Stimulated activated CD8-positive, alpha-beta memory T cell treated with anti-CD3 and anti-CD28 coated beads, Interleukin-15, amount 100 ng/mL, for 1 hour (primary cell): ENCODE results near the gene EEF1A2.

Experiments
- DNase-seq: peaks from one replicate; pipeline ENCODE4 v3.0.0-alpha.2; 2020; ENCODE audit warnings: low read depth

The EEF1A2 gene

DNA sequence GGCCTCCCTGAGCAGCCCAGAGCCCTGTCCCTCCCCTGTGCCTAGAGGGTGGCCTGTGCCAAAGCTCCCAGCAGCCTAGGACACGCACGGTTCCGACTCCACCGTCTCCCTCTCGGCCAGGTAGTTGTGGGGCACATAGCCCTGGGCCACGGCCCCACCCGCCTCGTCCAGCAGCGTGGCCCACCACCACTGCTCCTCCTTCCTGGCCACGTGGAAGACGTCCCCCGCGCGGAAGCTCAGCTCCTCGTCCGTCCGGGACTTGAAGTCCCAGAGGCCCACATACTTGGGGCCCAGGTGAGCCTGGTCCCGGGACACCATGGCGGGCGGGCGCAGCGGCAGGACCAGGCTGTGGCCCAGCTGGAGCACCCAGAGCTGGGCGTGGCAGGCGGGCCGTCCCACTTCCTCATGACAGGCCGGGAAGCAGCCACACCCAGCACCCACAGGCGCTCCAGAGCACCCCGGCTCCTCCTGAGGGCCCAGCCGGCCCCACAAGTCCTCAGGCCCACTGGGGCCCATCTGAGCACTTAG lies 38.2 kb upstream of the EEF1A2 start, which contains the start of gene PTK6:
Gene PTK6 (minus strand): TSS at position 380 of the 528 bp plus-strand sequence. CDS start 62 bp downstream, at position 318.
- DNase-seq = no peak

DNA sequence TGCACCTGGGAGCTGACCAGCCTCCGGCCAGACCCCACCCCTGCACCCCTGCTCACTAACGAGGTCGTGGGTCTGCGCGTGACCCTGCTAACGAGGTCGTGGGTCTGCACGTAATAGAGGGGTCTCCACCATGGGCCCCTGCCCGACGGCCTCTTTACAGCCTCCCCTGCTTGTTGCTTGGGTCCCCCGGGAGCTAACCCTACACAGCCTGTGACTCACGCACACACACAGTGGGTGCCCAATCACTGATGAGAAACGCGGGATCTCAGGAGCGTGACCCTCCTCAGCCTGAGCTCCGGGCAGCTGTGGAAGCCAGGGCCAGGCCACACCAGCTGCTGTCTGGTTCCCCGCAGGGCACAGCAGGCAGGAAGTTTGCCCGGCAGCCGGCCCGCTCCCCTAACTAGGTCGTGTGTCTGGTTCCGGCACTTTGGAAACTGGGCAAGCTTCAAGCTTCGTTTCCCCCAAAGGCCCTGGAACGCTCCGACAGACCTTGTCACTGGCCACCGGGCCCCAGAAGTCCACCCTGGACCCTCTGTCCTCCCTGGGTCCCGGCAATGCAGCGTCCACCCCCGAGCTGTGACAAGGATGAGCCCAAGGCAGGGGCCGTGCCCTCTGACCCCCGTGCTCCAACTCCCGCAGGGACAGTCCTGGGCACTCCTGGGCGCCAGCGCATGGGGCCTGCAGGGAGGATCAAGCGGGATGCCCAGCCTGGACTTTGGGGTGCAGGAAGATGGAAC lies 37.5 kb upstream of the EEF1A2 start:
- DNase-seq = no peak

DNA sequence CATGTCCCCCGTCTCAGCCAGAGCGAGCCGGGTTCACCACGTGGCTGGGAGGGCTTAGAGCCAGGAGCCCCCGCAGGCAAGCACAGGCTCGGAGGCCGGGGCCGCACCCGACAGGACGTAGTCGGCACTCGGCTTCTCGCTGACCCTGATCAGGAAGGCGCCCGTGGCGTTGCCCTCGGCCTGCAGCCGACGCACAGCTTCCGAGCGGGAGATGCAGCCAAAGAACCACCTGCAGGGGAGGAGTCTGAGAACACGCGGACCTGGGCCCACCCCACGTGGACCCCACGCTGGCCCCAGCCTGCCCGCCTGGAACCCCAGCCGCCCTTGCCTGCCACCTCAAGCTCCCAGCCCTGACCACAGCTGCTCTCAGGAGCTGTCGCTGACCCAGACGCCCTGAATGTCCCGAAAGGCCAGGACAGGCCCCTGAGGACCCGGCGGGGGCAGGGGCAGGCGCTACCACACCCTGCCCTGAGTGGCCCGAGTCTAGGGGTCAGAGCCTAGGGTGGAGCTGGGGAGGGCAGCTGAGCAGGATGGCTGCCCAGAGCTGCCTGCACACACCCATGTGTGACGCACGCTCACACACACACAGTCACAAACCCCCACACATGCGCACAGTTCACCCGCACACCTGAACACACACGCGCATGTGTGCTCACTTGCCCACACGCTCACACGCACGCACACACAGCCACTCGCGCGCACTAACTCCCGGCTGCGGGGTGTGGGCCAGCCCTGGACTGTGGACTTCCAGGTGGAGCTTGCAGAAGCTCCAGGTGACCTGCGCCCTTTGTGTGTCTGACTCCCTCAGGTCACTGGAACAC lies 36.2 kb upstream of the EEF1A2 start:
- no peak for DNase-seq

DNA sequence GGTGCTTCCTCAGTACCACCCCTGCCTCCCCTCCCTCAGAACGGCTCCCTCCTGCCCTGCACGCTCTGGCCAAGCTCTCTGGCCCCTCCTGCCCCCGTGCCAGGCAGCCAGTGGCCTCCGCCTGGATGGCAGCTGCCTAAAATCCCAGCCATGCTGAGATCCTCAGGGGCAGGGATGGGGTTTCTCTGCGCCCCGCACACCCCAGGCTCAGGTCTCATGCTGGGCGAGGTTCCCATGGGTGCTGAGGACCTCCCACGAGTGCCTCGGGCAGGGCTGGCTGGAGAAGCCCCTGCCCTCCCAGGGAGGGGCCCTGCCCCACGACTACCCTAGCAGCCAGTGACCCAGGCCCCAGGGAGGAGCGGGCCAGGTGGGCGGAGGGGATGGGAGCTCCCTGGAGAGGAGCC lies 35.5 kb upstream of the EEF1A2 start:
- DNase-seq = no peak

DNA sequence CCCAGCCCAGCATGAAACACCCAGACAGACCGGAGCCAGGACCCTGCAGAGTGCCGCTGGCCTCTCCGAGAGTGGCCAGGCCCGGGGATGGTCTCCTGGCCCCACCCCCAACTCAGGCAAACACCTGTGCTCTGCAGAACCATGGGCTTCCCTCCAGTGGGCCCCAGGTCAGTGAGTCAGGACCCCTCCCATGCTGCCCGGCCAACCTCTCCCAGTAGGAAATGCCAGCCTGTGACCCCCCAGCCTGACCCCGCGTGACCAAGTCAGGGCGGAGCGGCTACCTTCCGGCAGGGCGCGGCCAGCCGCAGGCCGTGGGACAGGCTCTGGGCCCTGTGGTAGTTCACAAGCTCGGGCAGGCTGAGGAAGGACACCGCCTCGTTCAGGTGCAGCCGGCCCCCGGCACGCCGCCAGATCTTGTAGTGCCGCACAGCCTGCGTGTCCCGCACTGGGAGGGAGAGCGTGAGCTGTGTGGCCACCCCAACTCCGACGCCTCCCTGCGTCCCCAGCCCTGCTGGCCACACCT lies 35.0 kb upstream of the EEF1A2 start:
- no peak for DNase-seq

DNA sequence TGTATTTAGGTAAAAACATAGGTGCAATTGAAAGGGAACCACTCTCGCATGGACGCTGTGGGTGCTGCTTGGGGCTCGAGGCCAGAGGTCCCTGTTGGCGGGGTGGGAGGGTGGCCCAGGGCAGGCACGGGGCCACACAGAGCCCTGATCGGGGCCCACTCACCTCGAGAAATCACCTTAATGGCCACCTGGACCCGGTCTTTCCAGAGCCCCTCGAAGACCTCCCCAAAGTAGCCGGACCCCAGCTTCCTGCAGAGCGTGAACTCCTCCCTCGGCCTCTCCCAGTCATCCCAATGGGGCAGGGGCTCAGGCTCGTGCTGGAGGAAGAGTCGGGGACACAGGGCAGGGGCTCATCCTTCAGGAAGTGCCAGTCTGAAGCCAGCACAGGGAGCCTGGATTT lies 34.5 kb upstream of the EEF1A2 start:
- DNase-seq = no peak

DNA sequence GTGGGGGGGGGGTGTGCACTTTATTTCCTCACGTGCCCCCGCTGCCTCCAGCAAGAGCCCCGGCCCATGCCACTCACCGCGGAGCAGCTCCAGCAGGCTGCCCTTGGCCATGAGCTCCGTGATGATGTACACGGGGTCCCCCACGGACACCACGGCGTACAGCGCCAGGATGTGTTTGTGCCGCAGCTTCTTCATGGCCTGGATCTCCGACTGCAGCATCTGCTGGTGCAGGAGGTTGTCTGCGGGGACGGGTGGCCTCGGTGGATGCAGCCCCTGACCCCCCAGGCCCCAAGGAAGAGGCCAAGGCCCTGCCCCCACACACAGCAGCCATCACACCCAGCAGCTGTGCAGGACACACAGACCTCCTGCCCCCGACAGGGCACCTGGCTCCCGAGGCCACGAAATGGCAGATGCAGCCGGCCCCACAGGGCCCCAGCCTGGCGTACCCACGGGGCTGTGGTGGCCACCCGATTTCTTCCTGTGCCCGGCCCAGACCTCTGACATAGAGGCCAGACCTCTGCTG lies 33.6 kb upstream of the EEF1A2 start:
- DNase-seq = no peak

DNA sequence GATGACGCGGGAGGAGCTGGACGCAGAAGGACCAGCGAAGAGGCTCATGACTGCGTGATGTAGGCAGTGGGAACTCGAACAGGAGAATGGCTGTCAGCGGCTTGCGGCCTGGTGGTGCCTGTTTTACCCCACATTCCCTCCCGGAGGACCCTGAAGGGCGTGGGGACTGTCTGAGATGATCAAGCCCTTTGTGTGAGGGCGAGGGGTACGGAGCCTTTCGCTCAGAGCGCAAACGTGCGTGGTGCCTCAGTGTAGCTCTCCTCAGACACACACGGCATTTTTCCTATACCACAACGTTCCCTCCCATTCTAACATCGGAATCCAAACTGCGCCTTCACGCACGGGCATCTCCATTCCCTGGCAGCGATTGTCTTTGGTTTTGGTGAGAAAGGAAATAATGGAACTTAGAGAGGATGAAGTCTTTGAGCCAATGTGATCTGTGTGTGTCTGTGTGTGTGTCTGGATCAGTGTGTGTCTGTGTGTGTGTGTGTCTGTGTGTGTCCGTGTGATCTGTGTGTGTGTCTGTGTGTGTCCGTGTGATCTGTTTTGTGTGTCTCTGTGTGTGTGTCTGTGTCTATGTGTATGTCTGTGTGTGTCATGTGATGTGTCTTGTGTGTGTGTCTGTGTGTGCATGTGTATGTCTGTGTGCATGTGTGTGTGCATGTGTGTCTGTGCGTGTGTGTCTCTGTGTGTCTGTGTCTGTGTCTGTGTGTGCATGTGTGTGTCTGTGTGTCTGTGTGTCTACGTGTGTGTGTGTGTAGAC lies 33.0 kb upstream of the EEF1A2 start:
- no peak for DNase-seq

DNA sequence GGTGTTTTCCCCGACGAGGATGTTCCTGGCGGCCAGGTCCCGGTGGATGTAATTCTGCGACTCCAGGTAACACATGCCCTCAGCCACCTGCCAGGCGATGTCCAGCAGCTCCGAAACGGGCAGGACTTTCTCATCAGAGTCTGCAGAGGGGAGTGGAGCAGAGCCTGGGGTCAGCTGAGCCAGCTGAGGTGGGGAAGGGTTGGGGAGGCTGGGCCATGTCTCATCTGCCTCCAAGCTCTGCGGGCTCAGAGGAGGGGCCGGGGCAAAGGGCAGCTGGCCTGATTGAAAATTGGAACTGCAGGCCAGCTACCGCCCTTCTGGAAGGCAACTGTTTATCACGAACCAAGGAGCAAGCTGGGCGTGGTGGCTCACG lies 31.9 kb upstream of the EEF1A2 start:
- DNase-seq = no peak

DNA sequence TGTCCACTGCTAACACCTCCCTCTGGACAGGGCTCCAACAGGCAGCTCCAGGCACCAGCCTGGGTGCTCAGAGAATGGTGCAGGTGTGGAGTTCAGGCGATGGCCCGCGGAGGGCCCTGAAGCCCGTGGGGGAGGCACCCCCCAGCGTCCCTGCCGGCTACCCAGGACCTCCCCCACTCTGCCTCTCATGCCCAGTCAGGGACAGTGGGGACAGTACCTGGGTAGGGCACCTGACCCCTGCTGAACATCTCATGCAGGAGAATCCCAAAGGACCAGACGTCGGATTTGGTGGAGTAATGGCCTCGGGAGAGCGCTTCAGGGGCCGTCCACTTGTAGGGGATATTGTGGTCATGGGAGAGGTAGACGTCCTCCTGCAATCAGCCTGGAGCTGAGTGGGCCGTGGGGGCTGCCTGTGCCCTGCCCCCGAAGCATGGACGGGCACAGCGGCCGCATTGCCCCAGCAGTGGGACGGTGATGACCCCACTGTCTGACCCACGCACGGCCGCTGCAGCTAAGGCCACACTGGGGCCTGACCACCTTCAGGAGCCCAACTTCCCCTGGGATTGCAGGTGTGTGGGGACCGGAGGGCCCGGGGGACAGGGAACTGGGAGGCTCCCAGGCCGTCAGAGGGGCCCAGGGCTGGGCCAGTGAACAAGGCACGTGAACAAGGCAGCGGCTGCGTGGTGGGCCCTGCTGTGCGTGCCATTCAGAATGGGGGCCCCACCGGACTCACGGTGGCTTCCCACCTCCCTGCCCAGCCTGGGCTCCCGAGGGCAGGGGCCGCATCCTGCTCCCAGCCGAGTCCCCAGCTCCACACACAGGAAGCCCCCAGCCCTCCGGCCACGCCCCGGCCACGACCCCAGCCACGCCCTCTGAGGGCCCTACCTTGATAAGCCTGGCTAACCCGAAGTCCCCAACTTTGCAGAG lies 31.2 kb upstream of the EEF1A2 start:
- no peak for DNase-seq

DNA sequence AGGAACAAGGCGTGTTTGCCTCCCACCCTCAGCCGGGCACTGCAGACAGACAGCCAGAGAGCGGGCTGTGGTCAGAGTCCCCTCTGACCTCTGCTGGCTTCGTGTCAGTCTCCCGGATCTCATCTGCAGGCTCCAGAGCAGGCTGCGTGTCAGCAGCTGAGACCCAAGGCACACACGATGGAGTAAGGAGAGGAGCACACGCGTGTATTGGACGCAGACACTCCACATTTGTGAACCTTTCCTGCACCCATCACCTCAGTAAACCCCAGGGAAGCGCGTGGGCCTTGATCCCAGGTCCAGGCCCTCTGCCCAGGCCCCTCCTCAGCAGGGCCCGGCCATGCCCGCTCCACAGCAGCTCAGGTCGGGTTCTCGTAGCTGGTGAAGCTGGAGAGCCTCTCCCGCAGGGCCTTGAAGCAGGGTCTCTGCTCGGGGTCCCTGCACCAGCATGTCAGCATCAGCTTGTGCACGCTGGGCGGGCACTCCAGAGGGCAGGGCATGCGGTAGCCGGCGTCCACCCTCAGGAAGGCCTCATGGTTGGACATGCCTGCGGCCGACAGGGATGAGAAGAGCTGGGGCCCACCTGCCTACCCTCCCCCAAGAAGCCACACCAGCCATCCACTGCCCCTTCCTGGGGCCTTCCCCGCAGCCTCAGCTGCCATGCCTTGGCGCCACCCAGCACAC lies 30.4 kb upstream of the EEF1A2 start:
- no peak for DNase-seq

DNA sequence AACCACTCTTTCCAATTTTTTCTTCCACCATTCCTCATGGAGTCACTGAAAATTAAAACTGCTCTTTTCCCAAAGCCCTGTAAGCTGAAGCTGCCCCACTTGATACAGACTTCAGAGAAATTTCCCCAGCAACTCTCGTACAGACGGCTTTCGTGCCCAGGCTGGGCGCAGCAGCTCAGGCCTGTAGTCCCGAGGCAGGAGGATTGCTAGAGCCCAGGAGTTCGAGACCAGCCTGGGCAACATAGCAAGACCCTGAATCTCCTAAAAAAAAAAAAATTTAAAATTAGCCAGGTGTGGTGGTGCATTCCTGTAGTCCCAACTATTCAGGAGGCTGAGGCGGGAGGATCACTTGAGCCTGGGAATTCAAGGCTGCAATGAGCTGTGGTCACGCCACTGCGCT lies 28.3 kb upstream of the EEF1A2 start:
- no peak for DNase-seq

DNA sequence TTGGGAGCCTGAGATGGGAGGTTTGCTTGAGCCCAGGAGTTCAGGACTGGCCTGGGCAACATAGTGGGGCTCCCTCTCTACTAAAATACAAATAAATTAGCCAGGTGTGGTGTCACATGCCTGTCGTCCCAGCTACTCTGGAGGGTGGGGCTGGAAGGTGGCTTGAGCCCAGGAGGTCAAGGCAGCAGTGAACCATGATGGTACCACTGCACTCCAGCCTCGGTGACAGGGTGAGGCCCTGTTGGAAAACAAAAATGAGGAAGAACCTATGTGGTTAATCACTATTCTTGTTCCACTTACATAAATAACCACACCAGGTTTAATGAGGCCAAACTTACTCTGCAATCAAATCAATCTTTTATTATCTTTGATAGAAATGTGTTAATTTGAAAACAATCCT lies 27.1 kb upstream of the EEF1A2 start:
- DNase-seq = no peak

DNA sequence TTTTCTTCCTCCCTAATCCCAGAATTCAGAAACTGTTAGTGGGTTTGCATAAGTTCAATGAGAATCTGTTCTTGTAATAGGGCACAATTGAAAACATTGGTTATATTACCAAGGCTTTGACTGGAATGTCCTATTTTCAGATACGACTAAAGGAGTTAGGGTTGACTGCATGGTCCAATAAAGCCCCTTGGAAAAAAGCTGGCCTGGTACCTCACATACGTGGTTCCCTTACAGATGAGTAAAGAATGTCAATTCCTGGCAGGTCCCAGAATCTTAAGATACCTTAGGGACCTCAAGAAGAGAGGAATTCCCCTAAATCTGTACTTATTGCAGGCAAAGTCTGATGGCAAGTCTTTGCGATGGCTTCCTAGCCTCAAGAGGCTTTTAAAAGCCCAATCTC lies 26.3 kb upstream of the EEF1A2 start:
- no peak for DNase-seq

DNA sequence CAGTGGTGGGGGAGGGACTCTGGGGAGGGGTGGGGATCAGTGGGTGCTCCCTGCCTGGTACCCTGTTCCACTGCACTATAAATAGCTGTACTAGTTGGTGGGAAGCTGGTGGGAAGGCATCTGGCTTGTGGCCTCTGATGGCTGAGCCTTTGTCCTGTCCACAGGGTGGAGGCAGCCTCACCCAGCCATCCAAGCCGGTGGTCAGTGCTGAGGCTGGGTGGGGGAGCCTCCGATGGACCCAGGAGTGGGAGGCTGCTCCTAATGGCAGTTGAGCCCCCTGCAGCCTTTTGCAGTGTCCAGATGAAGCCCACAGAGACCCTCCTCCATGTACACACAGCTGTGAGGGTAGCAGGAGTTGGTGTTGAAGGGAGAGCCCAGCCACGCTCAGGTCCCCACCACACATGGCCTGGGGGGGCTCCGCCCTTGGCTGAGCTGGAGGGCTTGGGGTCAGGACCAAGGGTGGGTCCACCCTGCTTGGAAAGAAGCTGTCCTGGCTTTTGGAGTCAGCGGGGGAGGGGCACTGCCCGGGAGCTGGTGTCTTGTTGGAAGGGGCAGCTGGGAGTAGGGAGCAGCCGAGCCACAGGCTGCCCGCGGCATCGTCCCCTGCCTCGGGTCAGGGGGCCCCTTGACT lies 24.2 kb upstream of the EEF1A2 start:
- no peak for DNase-seq

DNA sequence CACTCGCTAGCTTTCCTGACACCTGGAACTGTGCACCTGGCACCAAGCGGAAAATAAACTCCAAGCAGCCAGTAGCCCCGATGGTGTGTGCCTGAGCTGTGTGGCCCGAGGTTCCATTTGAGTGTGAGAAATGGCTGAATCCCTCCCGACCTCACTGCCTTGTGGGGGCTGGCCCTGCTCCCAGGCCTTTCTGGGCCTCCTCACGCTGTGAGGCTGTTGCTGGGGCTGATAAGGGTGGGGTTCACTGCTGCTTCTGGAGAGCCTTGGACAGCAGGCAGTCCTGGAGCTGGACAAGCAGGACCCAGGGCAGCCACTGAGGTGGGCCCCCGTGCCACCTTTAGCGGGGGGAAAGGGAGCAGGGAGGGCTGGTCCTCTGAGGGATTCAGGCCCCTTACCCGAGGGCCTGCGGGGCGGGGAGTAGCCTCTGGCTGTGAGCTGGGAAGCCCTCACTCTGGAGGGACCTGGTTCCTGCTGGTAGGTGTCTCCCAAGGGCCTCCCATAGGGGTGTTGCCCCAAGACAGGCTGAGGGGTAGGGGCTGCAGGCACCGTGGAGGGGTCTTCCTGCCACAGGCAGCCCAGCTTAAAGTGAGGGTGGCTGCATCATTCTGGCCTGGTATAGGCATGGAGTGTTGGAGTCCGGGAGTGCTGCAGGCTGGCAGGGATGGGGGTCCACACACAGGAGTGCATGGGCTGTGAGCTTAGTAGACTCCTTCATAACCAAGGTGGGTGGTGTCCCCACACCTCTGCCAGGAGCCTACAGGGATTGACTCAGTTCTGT lies 23.4 kb upstream of the EEF1A2 start:
- DNase-seq = no peak

DNA sequence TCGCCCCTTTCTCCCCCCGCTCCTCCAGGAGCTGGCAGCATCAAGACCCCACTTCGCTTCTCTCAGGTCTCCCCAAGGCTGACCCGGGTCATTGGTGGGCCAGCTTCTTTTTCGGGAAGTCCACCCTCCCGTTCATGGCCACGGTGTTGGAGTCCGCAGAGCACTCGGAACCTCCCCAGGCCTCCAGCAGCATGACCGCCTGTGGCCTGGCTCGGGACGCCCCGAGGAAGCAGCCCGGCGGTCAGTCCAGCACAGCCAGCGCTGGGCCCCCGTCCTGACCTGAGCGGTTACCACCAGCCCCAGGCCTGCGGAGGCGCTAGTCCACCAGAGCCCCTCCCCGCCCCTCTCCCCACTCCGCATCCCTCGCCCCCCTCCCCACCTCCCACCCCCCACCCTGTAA lies 22.7 kb upstream of the EEF1A2 start:
- no peak for DNase-seq

DNA sequence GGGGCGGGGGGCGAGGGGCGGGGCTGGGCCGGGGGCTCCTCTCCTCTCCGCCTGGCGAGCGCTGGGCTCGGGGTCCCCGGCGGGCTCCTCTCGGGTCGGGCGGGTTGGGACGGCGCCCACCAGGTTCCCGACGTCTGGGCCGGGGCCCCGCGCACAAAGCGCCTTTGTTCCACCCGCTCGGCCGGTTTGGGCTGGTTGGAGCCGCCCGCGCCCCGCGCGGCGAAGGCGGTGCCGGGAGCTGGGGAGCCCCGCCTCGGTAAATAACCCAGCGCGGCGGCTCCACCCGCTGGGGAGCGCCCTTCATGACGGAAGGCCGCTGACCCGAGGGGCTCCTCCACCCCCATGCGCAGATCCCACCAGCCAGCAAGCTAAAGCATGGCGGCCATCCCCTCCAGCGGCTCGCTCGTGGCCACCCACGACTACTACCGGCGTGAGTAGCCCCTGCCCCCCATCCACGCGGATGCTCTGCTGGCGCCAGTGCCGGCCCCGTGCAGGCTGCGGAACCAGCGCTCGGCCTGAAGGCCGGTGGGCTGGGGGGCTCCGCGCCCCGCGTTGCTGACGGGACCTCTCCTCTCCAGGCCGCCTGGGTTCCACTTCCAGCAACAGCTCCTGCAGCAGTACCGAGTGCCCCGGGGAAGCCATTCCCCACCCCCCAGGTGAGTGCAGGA lies 22.2 kb upstream of the EEF1A2 start:
- no peak for DNase-seq
